ENCODE measurements around the gene SDCBP2.

The SDCBP2 gene

DNA sequence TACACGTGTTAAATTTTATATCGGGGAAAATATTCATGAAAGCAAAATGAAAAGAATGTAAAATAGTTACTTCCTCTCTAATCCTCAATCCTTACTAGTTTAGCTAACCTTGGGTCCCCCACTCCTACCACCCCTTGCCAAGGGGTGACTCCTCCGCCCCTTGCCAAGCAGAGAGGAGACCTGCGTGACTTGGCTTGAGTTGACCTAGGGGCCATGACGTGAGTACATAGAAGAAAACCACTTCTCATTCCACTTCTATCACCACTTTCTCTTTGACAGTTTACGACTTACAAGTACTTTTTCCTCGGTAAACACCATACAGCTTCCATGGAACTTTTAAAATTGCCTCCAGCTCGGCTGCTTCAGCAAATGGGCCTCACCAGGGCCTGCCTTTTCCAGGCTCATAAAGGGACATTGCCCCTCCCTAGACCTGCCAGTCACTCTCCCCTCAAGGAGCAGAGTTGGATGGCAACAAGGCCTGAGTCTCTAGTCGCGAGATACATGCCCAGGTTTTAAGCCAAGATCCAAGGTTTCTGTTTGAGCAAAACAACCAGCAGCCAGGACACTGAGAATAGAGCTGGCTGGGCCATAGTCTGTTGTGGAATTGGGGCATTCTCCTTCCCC is 29.9 kb downstream of the SDCBP2 start:
- in situ Hi-C loops (cut with HindIII; ENCODE audit: low sequenced_read_pairs) = no loop called here

DNA sequence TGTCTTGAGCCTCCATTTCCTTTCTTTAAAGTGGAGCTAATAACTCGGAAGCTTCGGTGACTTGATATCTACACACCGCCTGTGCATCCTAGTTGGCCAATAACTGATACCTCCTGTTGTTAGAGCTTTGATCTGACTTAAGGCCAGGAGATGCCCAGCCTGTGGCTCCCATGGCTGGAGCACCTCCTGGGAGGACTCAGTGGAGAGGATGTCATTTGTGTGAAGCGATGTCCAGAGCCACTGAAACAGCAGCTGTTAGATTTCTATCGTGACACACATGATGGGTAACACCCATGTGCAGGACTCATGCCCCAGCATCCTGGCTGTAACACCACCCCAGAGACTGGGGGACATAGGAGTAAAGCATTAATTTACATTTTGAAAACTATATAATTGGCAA is 30.8 kb downstream of the SDCBP2 start:
- in situ Hi-C loops (cut with HindIII; ENCODE audit: low sequenced_read_pairs) = no loop called here

DNA sequence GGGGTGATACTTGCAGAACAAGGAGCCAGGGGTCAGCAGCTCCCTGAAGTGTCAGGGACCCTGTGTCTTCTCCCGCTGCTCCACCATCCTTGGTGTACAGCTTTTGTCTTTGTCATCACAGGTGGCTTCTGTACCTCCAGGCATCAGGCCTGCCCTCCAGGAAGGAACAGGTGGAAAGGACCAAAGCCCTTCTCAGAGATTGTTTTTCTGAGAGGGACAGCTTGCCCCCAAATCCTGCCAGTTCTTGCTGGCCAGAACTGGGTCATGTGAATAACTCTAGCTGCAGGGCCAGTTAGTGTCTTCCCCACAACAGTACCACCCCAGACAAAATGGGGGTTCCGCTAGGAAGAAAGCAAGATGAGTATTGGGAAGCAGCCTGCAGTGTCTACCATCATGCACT is 31.5 kb downstream of the SDCBP2 start:
- in situ Hi-C loops (cut with HindIII; ENCODE audit: low sequenced_read_pairs) = no loop called here

DNA sequence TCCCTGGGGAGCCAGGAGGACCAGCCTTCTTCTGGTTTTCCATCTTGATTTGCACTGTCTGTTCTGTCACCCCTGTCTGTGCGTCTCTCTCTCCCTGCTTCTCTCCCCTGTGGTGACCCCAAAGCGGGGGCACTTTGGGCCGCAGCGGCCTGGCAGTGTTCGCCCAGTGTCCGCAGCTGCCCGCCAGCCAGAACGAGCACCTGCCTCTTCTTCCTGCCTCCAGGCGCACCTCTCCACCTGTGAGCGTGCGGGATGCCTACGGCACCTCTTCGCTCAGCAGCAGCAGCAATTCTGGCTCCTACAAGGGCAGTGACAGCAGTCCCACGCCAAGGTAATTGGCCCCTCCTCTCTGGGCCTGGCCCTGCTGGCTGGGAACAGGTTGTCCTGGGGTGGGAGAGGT is 32.0 kb downstream of the SDCBP2 start:
- in situ Hi-C loops (cut with HindIII; ENCODE audit: low sequenced_read_pairs) = no loop called here

DNA sequence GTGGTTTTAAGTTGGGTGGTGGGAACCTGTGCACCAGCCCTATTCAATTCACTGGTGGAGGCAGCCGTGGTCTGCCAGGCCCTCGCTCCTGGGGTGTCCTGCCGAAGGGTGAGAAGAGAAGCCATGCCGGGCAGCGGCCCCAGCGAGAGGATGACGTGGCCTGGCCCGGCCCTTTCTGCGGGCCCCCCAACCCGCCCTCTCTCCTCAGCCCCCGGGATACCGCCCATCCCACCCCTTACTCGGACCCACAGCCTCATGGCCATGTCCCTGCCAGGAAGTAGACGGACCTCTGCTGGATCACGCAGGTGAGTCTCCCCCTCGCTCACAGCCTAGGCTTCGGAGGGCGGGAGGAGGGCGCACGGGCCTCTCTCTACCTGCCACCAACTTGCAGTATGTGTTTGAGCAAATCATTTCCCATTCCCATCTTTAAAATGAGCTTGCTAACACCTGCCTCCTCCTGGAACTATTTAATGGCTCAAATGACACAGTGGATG is 32.8 kb downstream of the SDCBP2 start:
- in situ Hi-C loops (cut with HindIII; ENCODE audit: low sequenced_read_pairs) = no loop called here

DNA sequence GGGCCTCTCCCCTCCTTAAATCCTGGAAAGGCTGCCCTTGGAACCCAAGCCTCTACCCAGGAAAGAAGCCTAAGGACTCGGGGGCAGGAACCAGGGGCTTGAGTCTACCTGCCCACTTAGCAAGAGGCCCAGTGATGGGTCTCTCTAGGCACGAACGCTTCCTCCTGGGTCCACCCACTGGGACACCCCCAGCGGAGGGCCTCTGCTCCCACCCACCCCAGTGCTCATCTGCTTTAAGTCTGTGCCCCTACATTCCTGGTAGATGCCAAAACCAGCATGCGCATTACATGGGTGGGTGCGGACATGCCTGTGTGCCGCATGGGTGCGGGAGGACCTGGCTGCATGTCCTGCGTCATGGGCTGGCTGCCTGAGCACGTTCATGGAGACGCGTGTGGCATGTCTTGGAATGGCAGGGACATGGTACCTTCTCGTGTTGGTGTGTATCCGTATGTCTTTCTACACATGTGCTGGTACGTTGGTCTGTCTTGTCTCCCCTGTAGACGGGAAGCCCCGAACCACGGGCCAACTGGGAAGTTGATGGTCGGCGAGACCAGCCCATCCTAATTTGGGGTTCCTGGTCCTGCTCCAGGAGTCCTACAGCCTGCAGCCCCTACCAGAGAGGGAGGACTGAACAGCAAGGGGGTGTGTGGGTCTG is 33.5 kb downstream of the SDCBP2 start:
- in situ Hi-C loops (cut with HindIII; ENCODE audit: low sequenced_read_pairs) = no loop called here

DNA sequence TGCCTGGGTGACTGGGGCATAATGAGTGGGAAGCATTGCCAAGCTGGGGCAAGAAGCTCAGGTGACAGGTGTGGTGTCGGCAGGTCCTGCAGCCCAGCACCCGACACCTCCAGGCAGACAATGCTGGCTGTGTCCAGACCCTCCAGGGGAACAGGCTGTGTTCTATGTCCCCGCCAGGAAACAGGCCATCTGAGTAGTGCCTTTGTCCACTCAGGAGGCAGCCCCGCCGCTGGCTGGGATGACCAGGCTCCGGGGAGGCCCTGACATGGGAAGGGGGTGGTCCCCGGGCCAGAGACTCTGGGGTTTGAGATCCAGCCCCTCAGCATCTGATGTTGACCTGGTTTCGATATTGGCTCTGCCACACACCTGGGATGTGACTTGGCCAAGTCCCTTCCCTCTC is 34.4 kb downstream of the SDCBP2 start:
- in situ Hi-C loops (cut with HindIII; ENCODE audit: low sequenced_read_pairs) = no loop called here

DNA sequence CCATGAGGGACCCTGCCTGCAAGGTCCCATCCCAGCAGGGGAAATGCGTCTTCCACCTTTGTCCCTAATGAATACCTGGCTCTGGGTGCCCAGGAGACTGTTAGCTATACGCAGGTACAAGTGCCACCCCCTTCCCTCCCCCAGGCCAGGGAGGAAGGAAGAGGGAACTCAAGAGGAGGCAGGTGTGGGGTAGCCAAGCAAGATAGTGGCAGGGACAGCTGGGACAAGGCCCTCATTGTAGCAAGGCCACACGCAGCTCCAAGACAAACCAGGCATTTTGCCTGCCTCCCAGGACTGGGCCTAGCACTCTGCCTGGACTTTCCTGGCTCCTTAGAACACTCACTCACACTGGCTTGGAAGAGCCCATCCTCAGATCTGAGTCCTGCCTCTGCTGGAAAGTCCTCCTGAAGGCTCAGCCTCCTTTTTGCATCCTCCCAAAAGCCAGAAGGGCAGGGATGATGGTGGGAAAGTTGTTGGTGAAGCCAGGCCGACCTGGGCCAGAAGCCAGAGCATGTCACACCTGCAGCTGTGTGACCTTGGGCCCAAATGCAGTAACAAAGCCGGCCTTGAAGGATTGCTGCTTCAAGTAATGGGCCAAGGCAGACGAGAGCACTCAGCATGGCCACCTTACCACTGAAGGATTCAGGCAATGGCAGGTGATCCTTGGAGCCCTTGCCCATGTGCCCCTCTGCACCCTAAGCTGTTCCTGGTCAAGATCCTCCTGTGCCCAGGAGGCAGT is 35.1 kb downstream of the SDCBP2 start:
- in situ Hi-C loops (cut with HindIII; ENCODE audit: low sequenced_read_pairs) = no loop called here

DNA sequence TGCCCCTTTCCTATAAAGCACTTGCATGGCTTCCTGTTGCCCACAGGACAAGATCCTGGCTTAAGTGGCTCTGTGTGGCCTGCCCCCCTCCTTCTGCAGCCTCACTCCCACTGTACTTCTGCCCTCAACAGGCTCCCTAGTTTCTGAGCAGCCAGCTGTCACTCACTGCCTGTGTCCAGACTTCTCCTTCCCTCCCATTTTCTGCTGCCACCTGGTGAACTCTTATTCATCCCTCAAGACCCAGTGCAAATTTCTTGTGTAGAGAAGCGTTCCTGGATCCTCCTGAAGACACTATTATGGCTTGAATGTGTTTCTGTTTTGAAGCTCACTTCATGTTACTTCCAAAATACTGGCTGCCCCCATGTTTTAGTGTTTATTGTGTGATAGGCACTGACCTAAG is 36.3 kb downstream of the SDCBP2 start:
- in situ Hi-C loops (cut with HindIII; ENCODE audit: low sequenced_read_pairs) = no loop called here

DNA sequence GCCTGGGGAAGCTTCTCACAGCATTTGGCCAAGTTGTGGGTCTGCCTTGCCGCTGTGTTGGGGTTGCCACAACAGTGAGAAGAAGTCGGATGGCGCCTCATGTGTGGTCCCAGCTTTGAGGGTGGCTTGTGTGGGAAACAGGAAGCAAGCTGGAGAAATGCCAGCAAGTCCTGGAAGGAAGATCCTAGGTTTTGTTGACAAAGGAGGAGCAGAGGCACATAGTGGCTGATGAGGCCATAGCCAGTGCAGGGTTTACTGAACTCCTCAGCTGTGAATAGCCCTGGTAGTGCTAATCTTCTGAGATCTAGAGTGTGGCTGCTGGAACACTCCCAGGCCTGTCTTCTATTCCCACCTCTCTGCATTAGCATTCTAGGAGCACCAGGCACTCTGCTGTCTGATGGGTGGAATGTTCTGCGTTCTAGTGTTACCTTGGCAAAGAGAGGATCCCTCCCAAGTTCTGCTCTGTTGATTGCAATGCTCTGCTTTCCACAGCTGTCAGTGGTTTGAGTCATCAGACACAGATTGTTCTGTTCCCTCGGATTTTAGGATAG is 37.7 kb downstream of the SDCBP2 start:
- in situ Hi-C loops (cut with HindIII; ENCODE audit: low sequenced_read_pairs) = no loop called here

DNA sequence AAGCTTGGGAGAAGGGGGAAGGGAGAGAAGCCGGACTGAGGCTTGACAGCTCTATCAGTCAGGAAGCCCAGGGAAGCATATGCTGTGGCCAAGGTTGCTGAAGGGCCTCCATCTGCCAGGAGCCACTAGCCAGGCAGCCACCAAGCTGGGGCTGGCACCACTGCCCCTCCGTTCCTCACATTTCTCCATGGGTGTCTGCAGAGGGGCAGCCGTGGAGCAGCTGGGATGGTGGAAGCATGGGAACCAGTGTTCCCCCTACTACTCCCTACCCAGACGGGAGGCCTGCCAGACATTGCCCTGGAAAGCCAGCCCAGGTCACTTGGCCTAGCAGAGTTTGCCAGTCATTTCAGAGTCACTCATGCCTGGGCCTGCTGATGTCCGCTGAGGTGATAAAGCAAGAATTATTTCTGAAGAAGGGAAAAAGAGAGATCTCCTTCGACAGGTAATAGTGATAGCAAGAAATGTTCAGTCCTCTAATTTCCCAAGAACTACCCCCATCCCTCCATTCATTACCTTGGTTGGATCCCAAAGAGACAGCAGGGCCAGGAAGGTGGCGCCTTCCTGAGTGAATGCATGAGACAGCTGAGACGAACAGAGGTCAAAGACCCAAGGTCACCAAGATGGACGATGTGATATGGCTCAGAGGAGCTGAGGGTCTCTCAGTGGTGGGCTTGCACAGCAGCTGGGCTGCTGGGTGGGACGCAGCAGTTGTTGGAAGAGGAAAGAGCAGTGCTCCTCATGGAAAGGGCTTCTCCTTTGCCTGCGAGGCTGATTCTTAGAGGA is 41.0 kb downstream of the SDCBP2 start:
- in situ Hi-C loops (cut with HindIII; ENCODE audit: low sequenced_read_pairs) = no loop called here

DNA sequence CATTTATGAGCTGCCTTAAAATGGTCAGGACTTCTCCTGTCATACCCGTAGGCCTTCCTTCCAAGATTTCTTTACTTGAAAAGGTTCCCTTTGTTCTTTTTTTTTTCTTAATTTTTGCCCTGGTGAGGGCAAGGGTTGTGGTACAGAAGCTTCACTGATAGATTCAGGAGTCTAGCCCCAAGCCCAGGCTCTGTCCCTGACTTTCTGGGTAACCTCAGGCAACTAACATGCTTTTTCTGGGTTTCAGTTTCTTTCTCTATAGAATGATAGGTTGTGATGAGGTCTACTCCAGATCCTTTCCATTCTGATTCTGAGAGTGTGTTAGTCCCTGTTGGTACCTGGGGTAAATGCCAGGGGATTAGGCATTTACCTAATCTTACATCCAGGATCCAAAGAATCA is 41.6 kb downstream of the SDCBP2 start:
- in situ Hi-C loops (cut with HindIII; ENCODE audit: low sequenced_read_pairs) = no loop called here

DNA sequence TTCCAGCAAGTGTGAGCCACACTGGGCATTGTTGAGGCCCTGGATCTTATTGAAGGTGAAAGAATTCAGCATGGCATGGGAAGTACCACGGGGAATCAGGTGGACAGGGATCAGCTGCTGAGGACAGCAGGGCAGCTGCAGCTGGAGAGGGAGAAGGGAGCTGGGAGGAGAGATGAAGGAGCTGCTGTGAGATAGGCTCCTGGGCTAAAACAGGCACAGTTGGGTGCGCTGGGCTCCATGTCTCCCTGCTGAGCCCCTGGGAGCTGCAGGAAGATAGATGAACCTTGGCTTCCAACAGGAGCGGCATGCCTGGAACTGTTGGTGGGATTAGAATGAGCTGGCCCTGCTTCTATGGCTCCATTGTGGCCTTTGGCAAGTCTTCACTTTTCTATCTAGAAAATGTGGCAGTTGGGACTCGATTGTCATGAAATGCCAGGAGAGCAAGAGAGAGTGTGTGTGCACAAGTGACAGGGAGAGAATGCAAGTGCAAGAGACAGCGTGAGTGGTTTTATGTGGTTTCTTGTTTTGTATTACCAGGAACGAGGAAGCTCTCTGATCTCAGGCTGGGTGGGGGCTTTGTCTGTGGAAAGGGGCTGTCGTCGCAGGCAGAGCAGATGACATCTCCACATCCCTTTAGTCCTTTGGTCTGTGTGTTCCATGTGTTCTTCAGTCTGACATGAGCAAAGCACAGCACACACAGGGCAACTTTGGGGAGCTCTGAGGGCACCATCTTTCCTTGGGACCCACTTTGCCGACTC is 42.5 kb downstream of the SDCBP2 start:
- in situ Hi-C loops (cut with HindIII; ENCODE audit: low sequenced_read_pairs) = no loop called here

DNA sequence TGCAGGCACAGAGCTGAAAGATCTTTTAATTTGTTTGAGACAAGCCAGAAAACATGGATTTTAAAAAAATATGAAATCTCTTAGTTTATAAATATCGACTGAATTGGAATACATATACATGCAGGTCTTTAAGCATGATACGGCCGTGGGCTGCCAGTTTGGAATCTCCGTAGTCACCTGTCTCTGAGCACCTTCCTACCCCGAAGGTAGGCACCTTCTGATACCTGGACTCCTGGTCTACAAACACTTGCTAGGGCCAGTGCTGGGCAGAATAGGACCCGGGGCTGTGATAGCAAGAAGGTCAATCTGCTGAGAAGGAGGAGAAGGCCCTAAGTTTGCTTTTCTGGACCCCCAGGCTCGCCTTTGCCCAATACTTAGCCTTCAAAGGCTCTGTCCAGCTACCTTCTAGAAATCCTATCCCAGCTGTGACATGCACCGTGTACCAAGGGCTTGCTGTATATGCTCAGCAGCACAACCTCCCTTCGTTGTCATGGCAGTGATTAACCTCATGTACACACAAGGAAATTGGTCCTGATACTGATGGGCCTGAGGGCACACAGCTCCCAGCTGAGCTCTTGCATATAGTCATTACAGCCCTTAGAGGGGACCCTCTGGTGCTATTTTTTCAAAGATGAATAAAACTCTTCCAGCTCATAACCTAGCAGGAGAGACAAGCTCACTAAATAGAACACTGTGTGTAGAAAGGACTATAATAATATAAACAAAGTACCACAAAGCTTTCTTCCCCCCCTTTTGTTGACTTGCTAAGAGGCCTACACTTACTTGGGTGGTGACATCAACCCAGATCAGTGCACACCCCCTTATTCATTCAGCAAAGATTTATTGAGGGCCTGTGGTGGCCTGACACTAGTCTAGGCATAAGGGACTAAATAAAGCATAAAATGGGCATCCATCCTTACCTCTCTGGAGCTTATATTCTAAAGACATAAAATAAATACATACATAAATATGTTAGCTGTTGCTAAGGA is 45.1 kb downstream of the SDCBP2 start:
- in situ Hi-C loops (cut with HindIII; ENCODE audit: low sequenced_read_pairs) = no loop called here

DNA sequence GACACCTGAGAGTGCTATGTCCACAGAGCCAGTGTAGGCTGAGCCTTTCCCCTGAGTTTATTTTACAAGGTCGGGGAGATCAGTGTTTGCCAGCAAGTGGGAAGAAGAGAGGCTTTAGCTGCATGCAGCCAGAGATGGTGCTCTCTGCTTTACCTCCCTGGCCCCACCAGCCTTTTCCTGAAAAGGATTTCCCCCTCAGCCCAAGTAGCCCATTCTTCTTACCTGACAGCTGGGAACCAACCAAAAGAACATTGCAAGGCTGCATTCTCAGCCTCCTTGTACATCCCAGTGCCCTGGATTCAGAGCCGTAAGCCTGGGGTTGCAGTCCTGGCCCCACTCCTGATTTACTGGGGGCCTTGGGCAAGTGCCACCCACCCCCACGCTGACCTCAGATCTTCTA is 46.0 kb downstream of the SDCBP2 start:
- in situ Hi-C loops (cut with HindIII; ENCODE audit: low sequenced_read_pairs) = no loop called here

DNA sequence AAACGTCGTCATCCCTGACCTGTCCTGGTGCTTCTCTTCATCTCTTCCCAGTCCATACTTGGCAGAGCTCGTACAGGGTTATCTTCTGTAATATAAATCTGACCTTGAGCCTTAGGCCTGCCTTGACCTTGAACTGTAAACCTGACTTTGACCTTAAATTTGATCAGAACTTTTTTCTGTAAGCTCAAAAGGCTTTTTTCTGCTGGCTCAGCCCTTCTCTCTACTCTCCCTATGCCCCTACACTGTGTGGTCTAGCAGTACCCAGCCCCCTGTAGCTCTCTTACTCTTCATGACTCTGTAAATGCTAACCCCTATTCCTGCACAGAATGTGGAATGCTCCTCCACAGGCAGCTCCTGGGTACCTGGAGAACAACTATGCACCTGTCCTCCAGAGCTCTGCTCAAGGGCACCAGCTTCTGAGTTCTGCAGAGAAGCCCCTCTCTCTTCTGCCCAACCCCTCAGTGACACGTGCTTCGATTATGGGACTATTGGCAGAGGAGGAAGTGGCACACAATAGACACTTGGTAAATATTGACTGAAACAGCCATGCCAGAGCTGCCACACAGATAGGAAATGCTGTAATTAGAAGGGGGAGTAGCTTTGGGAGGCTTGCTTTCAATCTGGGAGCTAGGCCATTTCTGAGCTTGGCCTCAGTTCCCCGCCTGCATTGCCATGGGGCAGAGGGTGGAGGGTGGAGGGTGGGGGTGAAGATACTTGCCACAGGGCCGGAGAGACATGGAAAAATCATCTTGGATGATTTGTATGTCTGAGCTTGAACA is 47.5 kb downstream of the SDCBP2 start:
- in situ Hi-C loops (cut with HindIII; ENCODE audit: low sequenced_read_pairs) = no loop called here

DNA sequence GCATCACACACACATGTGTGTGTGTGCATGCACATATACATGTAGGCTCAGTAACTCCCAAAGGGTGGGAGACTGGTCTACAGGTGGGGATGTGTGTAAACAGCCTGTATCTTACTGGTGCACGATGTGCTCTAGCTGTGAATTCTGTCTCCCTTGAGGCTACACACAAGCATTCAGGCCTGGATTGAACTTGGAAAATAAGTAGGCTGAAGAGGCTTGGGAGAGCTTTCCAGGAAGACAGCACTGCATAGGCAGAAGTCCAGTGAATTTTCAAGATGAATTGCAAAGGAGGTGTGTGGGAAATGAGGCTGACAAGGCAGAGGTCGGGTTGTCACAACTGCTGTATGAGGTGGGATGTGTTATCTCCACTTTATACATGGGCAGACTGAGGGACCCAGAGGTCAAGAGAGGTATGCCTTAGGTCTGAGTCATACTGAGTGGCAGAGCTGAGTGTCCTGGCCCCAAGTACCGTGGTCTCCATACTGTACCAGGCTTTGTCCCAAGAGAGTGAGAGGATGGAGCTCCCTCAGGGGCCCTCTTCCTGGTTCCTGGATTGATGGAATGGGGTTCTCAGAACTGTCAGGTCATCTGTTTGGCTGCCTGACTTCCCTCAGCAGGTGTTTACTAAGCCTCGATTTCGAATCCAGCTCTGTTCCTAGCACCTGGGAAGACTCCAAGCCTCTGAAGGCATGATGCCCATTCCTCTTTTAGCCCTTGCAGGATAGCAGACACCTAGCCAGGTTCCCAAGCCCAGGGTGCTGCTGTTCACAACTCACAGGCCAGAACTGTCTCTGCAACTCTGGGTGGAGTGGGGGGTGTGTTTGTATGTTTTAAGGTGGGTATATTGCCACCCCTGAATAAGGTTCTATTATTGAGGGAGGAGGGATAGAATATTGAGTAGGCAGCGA is 48.5 kb downstream of the SDCBP2 start:
- in situ Hi-C loops (cut with HindIII; ENCODE audit: low sequenced_read_pairs) = no loop called here
